Neuronal stem cell (in vitro differentiated cells): ENCODE data around the gene PRPH.
"Not testable (repeated sequence)": the region's sequence is repeated elsewhere in the genome, so short reads cannot be mapped to it uniquely, and the experiment has no call there.

Experiments
- DNase-seq: peaks from one replicate; pipeline ENCODE4 v3.0.0-alpha.2; 2013; ENCODE audit warnings: low spot score
- H2AFZ ChIP-seq: one replicate; pipeline ENCODE4 v1.6.1; 2013; ENCODE audit warnings: mild to moderate bottlenecking, low read length, inconsistent platforms
- H2AK5ac ChIP-seq: 2 replicates; pipeline ENCODE4 v1.6.1; 2013; ENCODE audit warnings: low read depth, mild to moderate bottlenecking, inconsistent platforms, low read length, moderate library complexity, mixed read lengths
- H2BK120ac ChIP-seq: 2 replicates; pipeline ENCODE4 v1.6.1; 2013; ENCODE audit warnings: low read depth, mild to moderate bottlenecking, inconsistent platforms, low read length, moderate library complexity, mixed read lengths
- H2BK12ac ChIP-seq: one replicate; pipeline ENCODE4 v1.6.1; 2013; ENCODE audit warnings: low read length, inconsistent platforms
- H2BK15ac ChIP-seq: 2 replicates; pipeline ENCODE4 v1.6.1; 2013; ENCODE audit warnings: mild to moderate bottlenecking, low read length, inconsistent platforms, mixed read lengths
- H2BK5ac ChIP-seq: one replicate; pipeline ENCODE4 v1.6.1; 2013; ENCODE audit warnings: inconsistent platforms, mild to moderate bottlenecking, low read length, moderate library complexity
- H3K14ac ChIP-seq: one replicate; pipeline ENCODE4 v1.6.1; 2013; ENCODE audit warnings: low read length, inconsistent platforms
- H3K18ac ChIP-seq: 2 replicates; pipeline ENCODE4 v1.6.1; 2013; ENCODE audit warnings: low read length, inconsistent platforms
- H3K23ac ChIP-seq: 2 replicates; pipeline ENCODE4 v1.6.1; 2013; ENCODE audit warnings: low read depth, mild to moderate bottlenecking, mixed read lengths, low read length, inconsistent platforms; ENCODE audit not compliant: poor library complexity
- H3K27ac ChIP-seq: replicated peaks from 3 replicates; pipeline ENCODE4 v1.5.1; 2013; ENCODE audit warnings: low read length, inconsistent platforms
- H3K27me3 ChIP-seq, 3 experiments: 2 replicates each; pipeline ENCODE4 v1.6.1; 2013; ENCODE audit warnings: low read length in 3 of 3, mild to moderate bottlenecking in 2 of 3, inconsistent platforms in 1 of 3, low read depth in 1 of 3, mixed read lengths in 1 of 3, moderate library complexity in 1 of 3; ENCODE audit not compliant: control insufficient read depth in 3 of 3, insufficient read depth in 3 of 3
- H3K36me3 ChIP-seq, 2 donors: replicated peaks in 1 of 2; 2 replicates each; pipeline ENCODE4 v1.6.1; 2013; ENCODE audit warnings: low read length in 2 of 2; ENCODE audit not compliant: control insufficient read depth in 2 of 2, insufficient read depth in 2 of 2
- H3K4ac ChIP-seq: 2 replicates; pipeline ENCODE4 v1.6.1; 2013; ENCODE audit warnings: inconsistent platforms, mild to moderate bottlenecking, low read length, moderate library complexity
- H3K4me1 ChIP-seq, 2 donors: 1 replicate in 1 of 2; 2 replicates in 1 of 2; pipeline ENCODE4 v1.6.1; 2013; ENCODE audit warnings: low read length in 2 of 2, low read depth in 1 of 2; ENCODE audit not compliant: control insufficient read depth in 2 of 2, insufficient read depth in 1 of 2
- H3K4me2 ChIP-seq: one replicate; pipeline ENCODE4 v1.6.1; 2013; ENCODE audit warnings: mild to moderate bottlenecking, low read length, inconsistent platforms; ENCODE audit not compliant: insufficient read depth, poor library complexity, severe bottlenecking
- H3K4me3 ChIP-seq, 2 donors: 2 replicates each; pipeline ENCODE4 v1.5.1; 2013; ENCODE audit warnings: low read length in 2 of 2, mild to moderate bottlenecking in 2 of 2, inconsistent platforms in 1 of 2, moderate library complexity in 1 of 2
- H3K79me1 ChIP-seq: one replicate; pipeline ENCODE4 v1.6.1; 2013; ENCODE audit warnings: low read depth, mild to moderate bottlenecking, inconsistent platforms, low read length, moderate library complexity
- H3K9ac ChIP-seq: one replicate; pipeline ENCODE4 v1.6.1; 2013; ENCODE audit warnings: mild to moderate bottlenecking, low read depth, low read length, inconsistent platforms; ENCODE audit not compliant: poor library complexity
- H3K9me3 ChIP-seq, 2 donors: replicated peaks in 1 of 2; 2 replicates each; pipeline versions ENCODE3 to v1.6.1; 2013; ENCODE audit warnings: low read length in 2 of 2, mild to moderate bottlenecking in 2 of 2, inconsistent platforms in 1 of 2, low read depth in 1 of 2, mixed read lengths in 1 of 2, moderate library complexity in 1 of 2; ENCODE audit not compliant: control insufficient read depth in 2 of 2, insufficient read depth in 1 of 2
- H4K8ac ChIP-seq: one replicate; pipeline ENCODE4 v1.6.1; 2013; ENCODE audit warnings: low read depth, mild to moderate bottlenecking, inconsistent platforms, low read length, moderate library complexity
- H4K91ac ChIP-seq: one replicate; pipeline ENCODE4 v1.6.1; 2013; ENCODE audit warnings: low read length, low read depth, mild to moderate bottlenecking, inconsistent platforms; ENCODE audit not compliant: poor library complexity
- WGBS, 2 donors: extraction: QIAGEN DNeasy Blood & Tissue Kit; methylation state at CpG; one replicate each; pipeline ENCODE4 v1.1.7; 2013; ENCODE audit warnings: missing lambda C conversion rate in 2 of 2, mixed read lengths in 1 of 2; ENCODE audit not compliant: insufficient read length in 2 of 2, insufficient replicate concordance in 1 of 2; ENCODE audit errors: extremely low coverage in 2 of 2; 5-methylcytosine and 5-hydroxymethylcytosine counted together

The PRPH gene

GRCh38 chr12:49264873-49265792, 29.8 kb upstream of the PRPH start, which contains the start of gene TUBA1C:
TSS of gene TUBA1C (plus strand) at chr12:49265082. CDS start at chr12:49265182, 100 bp downstream.
- Histone ChIP-seq H4K8ac (no peak within 1 kb of the TSS), H3K4me3 (peak within 1 kb of the TSS; percentile 55 to 97), H3K14ac (peak within 1 kb of the TSS; percentile 92), H3K27me3 (peaks cover 0 to 4% (median 0%) of the 10 kb centered on the region in 3 experiments), H2BK12ac (peak within 1 kb of the TSS; percentile 16), H3K9me3 (peaks cover 0 to 10% of the 10 kb centered on the region in 2 donors), H3K18ac (peak within 1 kb of the TSS; percentile 99), H3K27ac (peak within 1 kb of the TSS; percentile 43), H2AFZ (peak within 1 kb of the TSS; percentile 72), H2BK120ac (peak within 1 kb of the TSS; percentile 6), H3K9ac (peak within 1 kb of the TSS; percentile 91), H2AK5ac (peak within 1 kb of the TSS; percentile 97), H3K4me2 (peak within 1 kb of the TSS; percentile 90), H4K91ac (no peak within 1 kb of the TSS), H3K36me3 (peaks cover 7 to 8% of the 10 kb centered on the region in 2 donors), H3K4me1 (peaks cover 3 to 12% of the 10 kb centered on the region in 2 donors), H3K23ac (peak within 1 kb of the TSS; percentile 98), H3K79me1 (peaks cover 3% of the 10 kb centered on the region), H2BK15ac (peak within 1 kb of the TSS; percentile 74), H2BK5ac (peak within 1 kb of the TSS; percentile 77), H3K4ac (peak within 1 kb of the TSS; percentile 84)
- DNase-seq = peak; percentile 85
- WGBS, 2 donors = no CpG with 5 or more reads among the region's 61 CpGs

DNA sequence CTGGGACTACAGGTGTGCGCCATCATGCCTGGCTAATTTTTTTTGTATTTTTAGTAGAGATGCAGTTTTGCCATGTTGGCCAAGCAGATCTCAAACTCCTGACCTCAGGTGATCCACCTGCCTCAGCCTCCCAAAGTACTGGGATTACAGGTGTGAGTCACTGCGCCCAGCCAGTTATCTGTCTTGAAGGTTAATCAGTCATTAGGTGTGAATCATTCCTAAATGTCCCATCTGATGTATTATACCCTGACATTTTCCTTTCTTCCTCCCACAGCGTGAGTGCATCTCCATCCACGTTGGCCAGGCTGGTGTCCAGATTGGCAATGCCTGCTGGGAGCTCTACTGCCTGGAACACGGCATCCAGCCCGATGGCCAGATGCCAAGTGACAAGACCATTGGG, 25.8 kb upstream of the PRPH start:
- not testable (repeated sequence) for H3K4ac ChIP-seq, H2BK5ac ChIP-seq, H3K4me2 ChIP-seq, H3K4me3 ChIP-seq, H2BK15ac ChIP-seq, H4K8ac ChIP-seq, H4K91ac ChIP-seq, H3K79me1 ChIP-seq, H3K9ac ChIP-seq, H2AK5ac ChIP-seq, H3K23ac ChIP-seq, H2BK12ac ChIP-seq, H3K18ac ChIP-seq, H3K27me3 ChIP-seq, H3K14ac ChIP-seq, H3K27ac ChIP-seq, H2BK120ac ChIP-seq, DNase-seq
- no CpG with 5 or more reads among the region's 6 CpGs for WGBS, 2 donors
- Histone ChIP-seq H3K9me3 (peaks cover 0 to 10% of the 10 kb centered on the region in 2 donors), H3K36me3 (peaks cover 16 to 31% of the 10 kb centered on the region in 2 donors), H3K4me1 (peaks cover 3 to 11% of the 10 kb centered on the region in 2 donors), H2AFZ (peak overlapping the region; percentile 64)

GRCh38 chr12:49272790-49273725, 21.9 kb upstream of the PRPH start:
- Histone ChIP-seq H3K27ac (no peak overlapping the region), H3K14ac (no peak overlapping the region), H3K23ac (no peak overlapping the region), H3K4me1 (peaks cover 5 to 16% of the 10 kb centered on the region in 2 donors), H2AFZ (no peak overlapping the region), H2BK5ac (no peak overlapping the region), H4K91ac (no peak overlapping the region), H2AK5ac (no peak overlapping the region), H3K9me3 (no peaks in the 10 kb centered on the region), H2BK15ac (no peak overlapping the region), H3K4me2 (no peak overlapping the region), H3K9ac (no peak overlapping the region), H2BK120ac (no peak overlapping the region), H3K18ac (no peak overlapping the region), H3K79me1 (no peaks in the 10 kb centered on the region), H3K27me3 (peaks cover 0 to 11% (median 0%) of the 10 kb centered on the region in 3 experiments), H3K4me3 (peak overlapping the region in 1 of 2 donors; percentile 25), H4K8ac (no peak overlapping the region), H2BK12ac (no peak overlapping the region), H3K4ac (no peak overlapping the region), H3K36me3 (peaks cover 16 to 31% of the 10 kb centered on the region in 2 donors)
- DNase-seq = no peak
- no CpG with 5 or more reads among the region's 16 CpGs for WGBS, 2 donors
